Esophagus muscularis mucosa (tissue), 4 donors: ENCODE data around the gene SLN. TPM values are rescaled to one million over a fixed set of nuclear protein-coding genes. Genes with fewer than 3 reads are reported as not detected.

Experiments
- DNase-seq: peaks from one replicate; pipeline ENCODE4 v3.0.0-alpha.2; 2017; ENCODE audit errors: extremely low spot score
- H3K27ac ChIP-seq, 4 donors: fragments of 200-600 bp; sonication (generic); replicated peaks in 1 of 4; 1 replicate in 3 of 4; 2 replicates in 1 of 4; pipeline ENCODE4 v1.5.1; 2016 to 2019; ENCODE audit warnings: mild to moderate bottlenecking in 1 of 4
- H3K27me3 ChIP-seq, 4 donors: fragments of 200-600 bp; sonication (generic); one replicate each; pipeline versions ENCODE4 v1.5.1 to v1.6.0; 2016 to 2019
- H3K36me3 ChIP-seq, 4 donors: fragments of 200-600 bp; sonication (generic); one replicate each; pipeline ENCODE4 v1.5.1; 2016 to 2019
- H3K4me1 ChIP-seq, 4 donors: fragments of 200-600 bp; sonication (generic); one replicate each; pipeline ENCODE4 v1.5.1; 2016 to 2019
- H3K4me3 ChIP-seq, 4 donors: fragments of 200-600 bp; sonication (generic); 1 replicate in 2 of 4; 2 replicates in 2 of 4; pipeline ENCODE4 v1.5.1; 2016 to 2019; ENCODE audit warnings: mild to moderate bottlenecking in 4 of 4, moderate library complexity in 1 of 4
- H3K9me3 ChIP-seq, 4 donors: fragments of 200-600 bp; sonication (generic); 1 replicate in 3 of 4; 2 replicates in 1 of 4; pipeline ENCODE4 v1.5.1; 2016 to 2019
- CTCF ChIP-seq, 3 experiments: fragments of 200-600 bp in 2 of 3; fragments of 450-650 bp in 1 of 3; sonication (generic) in 2 of 3; IDR thresholded peaks; one replicate each; pipeline ENCODE4 v1.5.1; 2017 to 2019; ENCODE audit warnings: antibody characterized with exemption in 3 of 3, mild to moderate bottlenecking in 2 of 3, moderate library complexity in 1 of 3
- EP300 ChIP-seq: sonication (generic); formaldehyde crosslinking; IDR thresholded peaks from one replicate; pipeline ENCODE4 v1.6.1; 2017; ENCODE audit warnings: antibody characterized with exemption
- POLR2A ChIP-seq: fragments of 450-650 bp; IDR thresholded peaks from one replicate; pipeline ENCODE4 v1.6.1; 2017; ENCODE audit warnings: antibody characterized with exemption, moderate library complexity, mild to moderate bottlenecking, low read depth
- POLR2AphosphoS5 ChIP-seq, 2 donors: sonication (generic); formaldehyde crosslinking; IDR thresholded peaks; one replicate each; pipeline ENCODE4 v1.6.1; 2017; ENCODE audit warnings: antibody characterized with exemption in 2 of 2
- WGBS: methylation state at CpG from one replicate; pipeline ENCODE4 v1.1.5; 2018; 5-methylcytosine and 5-hydroxymethylcytosine counted together
- intact Hi-C: fragments of 100-400 bp; cut with DNase I; formaldehyde crosslinking; loops from one replicate; pipeline ENCODE4 v1.15.1; 2023
- total RNA-seq, 4 donors: library from RNA; depleted of rRNA; stranded (reverse); fragments of >200 nt; gene quantifications; one replicate each; pipeline versions ENCODE4 v1.1.0 to v1.2.1, GENCODE V29; 2016

SLN gene
- total RNA-seq, 4 donors from 2014 or later: 0.65 TPM; not detected in 3

GRCh38 chr11:107716884-107717532, 5.2 kb upstream of the SLN start:
- no peak for TF ChIP-seq CTCF (IDR thresholded peaks at IDR 0.05)
- no peak for TF ChIP-seq POLR2A
- no peak for DNase-seq
- Histone ChIP-seq H3K27ac (no peak overlapping the region), H3K9me3 (no peaks in the 10 kb centered on the region), H3K4me3 (no peak overlapping the region), H3K27me3 (no peaks in the 10 kb centered on the region), H3K36me3 (no peaks in the 10 kb centered on the region), H3K4me1 (peaks cover 0 to 26% (median 17%) of the 10 kb centered on the region in 4 donors)
- 79% methylated on average over 4 of the region's 4 CpGs for WGBS
- intact Hi-C loops: no loop called here

- Histone ChIP-seq H3K27me3 (no peaks in the 10 kb centered on the region), H3K36me3 (no peaks in the 10 kb centered on the region), H3K4me1 (peaks cover 0 to 8% (median 0%) of the 10 kb centered on the region in 4 donors), H3K27ac (no peak overlapping the region), H3K9me3 (no peaks in the 10 kb centered on the region), H3K4me3 (no peak overlapping the region)
- 14% methylated on average over 3 of the region's 3 CpGs for WGBS
- TF ChIP-seq EP300 (no peak), CTCF (IDR thresholded peaks at IDR 0.05) (no peak), POLR2A (no peak), POLR2AphosphoS5 (IDR thresholded peaks at IDR 0.05) (no peak)
- intact Hi-C loops: no loop called here
- no peak for DNase-seq
Measured at GRCh38 chr11:107713009-107713408, 1.2 kb upstream of the SLN start.

GRCh38 chr11:107710301-107710700, 1.6 kb downstream of the SLN start:
- Histone ChIP-seq H3K4me3 (no peak overlapping the region), H3K4me1 (peaks cover 0 to 14% (median 0%) of the 10 kb centered on the region in 4 donors), H3K27ac (no peak overlapping the region), H3K36me3 (no peaks in the 10 kb centered on the region), H3K27me3 (no peaks in the 10 kb centered on the region), H3K9me3 (no peaks in the 10 kb centered on the region)
- intact Hi-C loops: no loop called here
- DNase-seq: no peak
- WGBS: 71% methylated on average over 1 of the region's 1 CpG
- no peak for TF ChIP-seq POLR2AphosphoS5 (IDR thresholded peaks at IDR 0.05)

- H3K4me3 ChIP-seq: no peak overlapping the region
- H3K27ac ChIP-seq: no peak overlapping the region
- intact Hi-C loops: no loop called here
- no peaks in the 10 kb centered on the region for H3K36me3 ChIP-seq
- H3K27me3 ChIP-seq: no peaks in the 10 kb centered on the region
- TF ChIP-seq EP300 (no peak), POLR2AphosphoS5 (IDR thresholded peaks at IDR 0.05) (no peak), CTCF (IDR thresholded peaks at IDR 0.05) (no peak), POLR2A (no peak)
- WGBS: 93% methylated on average over 3 of the region's 3 CpGs
- H3K4me1 ChIP-seq: peaks cover 0 to 20% (median 0%) of the 10 kb centered on the region in 4 donors
- no peak for DNase-seq
- no peaks in the 10 kb centered on the region for H3K9me3 ChIP-seq
Measured at GRCh38 chr11:107708792-107709191, 3.1 kb downstream of the SLN start.

- intact Hi-C loops: no loop called here
Measured at GRCh38 chr11:107707807-107708206, 4.0 kb downstream of the SLN start.

More at GRCh38 chr11:107707807-107708206, 4.0 kb downstream of the SLN start:
- no peaks in the 10 kb centered on the region for H3K36me3 ChIP-seq
- no peak overlapping the region for H3K27ac ChIP-seq
- DNase-seq: no peak
- WGBS: 61% methylated on average over 4 of the region's 4 CpGs
- no peaks in the 10 kb centered on the region for H3K9me3 ChIP-seq
- H3K4me3 ChIP-seq: no peak overlapping the region
- H3K27me3 ChIP-seq: no peaks in the 10 kb centered on the region
- peaks cover 0 to 12% (median 0%) of the 10 kb centered on the region in 4 donors for H3K4me1 ChIP-seq
- no peak for TF ChIP-seq CTCF (IDR thresholded peaks at IDR 0.05)
- no peak for TF ChIP-seq EP300
- no peak for TF ChIP-seq POLR2AphosphoS5 (IDR thresholded peaks at IDR 0.05)
- TF ChIP-seq POLR2A: no peak
